Neuronal stem cell (in vitro differentiated cells): ENCODE results near the gene SPRY1.

Experiments
- DNase-seq: peaks from one replicate; pipeline ENCODE4 v3.0.0-alpha.2; 2013; ENCODE audit warnings: low spot score
- H2AFZ ChIP-seq: one replicate; pipeline ENCODE4 v1.6.1; 2013; ENCODE audit warnings: mild to moderate bottlenecking, low read length, inconsistent platforms
- H2AK5ac ChIP-seq: 2 replicates; pipeline ENCODE4 v1.6.1; 2013; ENCODE audit warnings: low read depth, mild to moderate bottlenecking, inconsistent platforms, low read length, moderate library complexity, mixed read lengths
- H2BK120ac ChIP-seq: 2 replicates; pipeline ENCODE4 v1.6.1; 2013; ENCODE audit warnings: low read depth, mild to moderate bottlenecking, inconsistent platforms, low read length, moderate library complexity, mixed read lengths
- H2BK12ac ChIP-seq: one replicate; pipeline ENCODE4 v1.6.1; 2013; ENCODE audit warnings: low read length, inconsistent platforms
- H2BK15ac ChIP-seq: 2 replicates; pipeline ENCODE4 v1.6.1; 2013; ENCODE audit warnings: mild to moderate bottlenecking, low read length, inconsistent platforms, mixed read lengths
- H2BK5ac ChIP-seq: one replicate; pipeline ENCODE4 v1.6.1; 2013; ENCODE audit warnings: inconsistent platforms, mild to moderate bottlenecking, low read length, moderate library complexity
- H3K14ac ChIP-seq: one replicate; pipeline ENCODE4 v1.6.1; 2013; ENCODE audit warnings: low read length, inconsistent platforms
- H3K18ac ChIP-seq: 2 replicates; pipeline ENCODE4 v1.6.1; 2013; ENCODE audit warnings: low read length, inconsistent platforms
- H3K23ac ChIP-seq: 2 replicates; pipeline ENCODE4 v1.6.1; 2013; ENCODE audit warnings: low read depth, mild to moderate bottlenecking, mixed read lengths, low read length, inconsistent platforms; ENCODE audit not compliant: poor library complexity
- H3K27ac ChIP-seq: replicated peaks from 3 replicates; pipeline ENCODE4 v1.5.1; 2013; ENCODE audit warnings: low read length, inconsistent platforms
- H3K27me3 ChIP-seq, 3 experiments: 2 replicates each; pipeline ENCODE4 v1.6.1; 2013; ENCODE audit warnings: low read length in 3 of 3, mild to moderate bottlenecking in 2 of 3, inconsistent platforms in 1 of 3, low read depth in 1 of 3, mixed read lengths in 1 of 3, moderate library complexity in 1 of 3; ENCODE audit not compliant: control insufficient read depth in 3 of 3, insufficient read depth in 3 of 3
- H3K36me3 ChIP-seq, 2 donors: replicated peaks in 1 of 2; 2 replicates each; pipeline ENCODE4 v1.6.1; 2013; ENCODE audit warnings: low read length in 2 of 2; ENCODE audit not compliant: control insufficient read depth in 2 of 2, insufficient read depth in 2 of 2
- H3K4ac ChIP-seq: 2 replicates; pipeline ENCODE4 v1.6.1; 2013; ENCODE audit warnings: inconsistent platforms, mild to moderate bottlenecking, low read length, moderate library complexity
- H3K4me1 ChIP-seq, 2 donors: 1 replicate in 1 of 2; 2 replicates in 1 of 2; pipeline ENCODE4 v1.6.1; 2013; ENCODE audit warnings: low read length in 2 of 2, low read depth in 1 of 2; ENCODE audit not compliant: control insufficient read depth in 2 of 2, insufficient read depth in 1 of 2
- H3K4me2 ChIP-seq: one replicate; pipeline ENCODE4 v1.6.1; 2013; ENCODE audit warnings: mild to moderate bottlenecking, low read length, inconsistent platforms; ENCODE audit not compliant: insufficient read depth, poor library complexity, severe bottlenecking
- H3K4me3 ChIP-seq, 2 donors: 2 replicates each; pipeline ENCODE4 v1.5.1; 2013; ENCODE audit warnings: low read length in 2 of 2, mild to moderate bottlenecking in 2 of 2, inconsistent platforms in 1 of 2, moderate library complexity in 1 of 2
- H3K79me1 ChIP-seq: one replicate; pipeline ENCODE4 v1.6.1; 2013; ENCODE audit warnings: low read depth, mild to moderate bottlenecking, inconsistent platforms, low read length, moderate library complexity
- H3K9ac ChIP-seq: one replicate; pipeline ENCODE4 v1.6.1; 2013; ENCODE audit warnings: mild to moderate bottlenecking, low read depth, low read length, inconsistent platforms; ENCODE audit not compliant: poor library complexity
- H3K9me3 ChIP-seq, 2 donors: replicated peaks in 1 of 2; 2 replicates each; pipeline versions ENCODE3 to v1.6.1; 2013; ENCODE audit warnings: low read length in 2 of 2, mild to moderate bottlenecking in 2 of 2, inconsistent platforms in 1 of 2, low read depth in 1 of 2, mixed read lengths in 1 of 2, moderate library complexity in 1 of 2; ENCODE audit not compliant: control insufficient read depth in 2 of 2, insufficient read depth in 1 of 2
- H4K8ac ChIP-seq: one replicate; pipeline ENCODE4 v1.6.1; 2013; ENCODE audit warnings: low read depth, mild to moderate bottlenecking, inconsistent platforms, low read length, moderate library complexity
- H4K91ac ChIP-seq: one replicate; pipeline ENCODE4 v1.6.1; 2013; ENCODE audit warnings: low read length, low read depth, mild to moderate bottlenecking, inconsistent platforms; ENCODE audit not compliant: poor library complexity
- WGBS, 2 donors: extraction: QIAGEN DNeasy Blood & Tissue Kit; methylation state at CpG; one replicate each; pipeline ENCODE4 v1.1.7; 2013; ENCODE audit warnings: missing lambda C conversion rate in 2 of 2, mixed read lengths in 1 of 2; ENCODE audit not compliant: insufficient read length in 2 of 2, insufficient replicate concordance in 1 of 2; ENCODE audit errors: extremely low coverage in 2 of 2; 5-methylcytosine and 5-hydroxymethylcytosine counted together

The SPRY1 gene

DNA sequence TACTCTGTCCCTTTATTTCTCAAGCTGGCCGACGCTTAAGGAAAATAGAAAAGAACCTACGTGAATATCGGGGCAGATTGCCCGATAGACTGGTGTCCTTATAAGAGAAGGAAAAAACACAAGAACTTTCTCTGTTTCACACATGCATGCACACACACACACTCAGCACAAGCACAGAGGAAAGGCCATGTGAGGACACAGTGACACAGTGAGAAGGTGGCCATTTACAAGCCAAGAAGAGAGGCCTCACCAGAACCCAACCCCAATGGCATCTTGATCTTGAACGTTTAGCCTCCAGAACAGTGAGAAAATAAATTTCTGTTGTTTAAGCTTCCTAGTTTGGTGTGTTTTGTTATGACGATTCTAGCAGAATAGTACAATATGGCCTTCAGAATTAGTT is 37.0 kb downstream of the SPRY1 start:
- H2BK15ac ChIP-seq, result no peak overlapping the region
- peaks cover 12 to 25% of the 10 kb centered on the region in 2 donors for H3K9me3 ChIP-seq
- no peak for DNase-seq
- H2BK120ac ChIP-seq, result no peak overlapping the region
- no peak overlapping the region for H3K9ac ChIP-seq
- H3K27me3 ChIP-seq, result no peaks in the 10 kb centered on the region
- no peak overlapping the region for H3K18ac ChIP-seq
- no peaks in the 10 kb centered on the region for H3K36me3 ChIP-seq
- no peak overlapping the region for H2BK12ac ChIP-seq
- no peak overlapping the region for H3K4ac ChIP-seq
- H3K14ac ChIP-seq, result no peak overlapping the region
- H4K8ac ChIP-seq, result no peak overlapping the region
- no peaks in the 10 kb centered on the region for H3K4me1 ChIP-seq
- no peak overlapping the region for H2AFZ ChIP-seq
- no peak overlapping the region for H2AK5ac ChIP-seq
- no peak overlapping the region for H3K27ac ChIP-seq
- WGBS, 2 donors, result no CpG with 5 or more reads among the region's 7 CpGs
- no peaks in the 10 kb centered on the region for H3K79me1 ChIP-seq
- H3K4me2 ChIP-seq, result no peak overlapping the region
- H3K23ac ChIP-seq, result no peak overlapping the region
- no peak overlapping the region for H2BK5ac ChIP-seq
- no peak overlapping the region for H4K91ac ChIP-seq
- no peak overlapping the region for H3K4me3 ChIP-seq

DNA sequence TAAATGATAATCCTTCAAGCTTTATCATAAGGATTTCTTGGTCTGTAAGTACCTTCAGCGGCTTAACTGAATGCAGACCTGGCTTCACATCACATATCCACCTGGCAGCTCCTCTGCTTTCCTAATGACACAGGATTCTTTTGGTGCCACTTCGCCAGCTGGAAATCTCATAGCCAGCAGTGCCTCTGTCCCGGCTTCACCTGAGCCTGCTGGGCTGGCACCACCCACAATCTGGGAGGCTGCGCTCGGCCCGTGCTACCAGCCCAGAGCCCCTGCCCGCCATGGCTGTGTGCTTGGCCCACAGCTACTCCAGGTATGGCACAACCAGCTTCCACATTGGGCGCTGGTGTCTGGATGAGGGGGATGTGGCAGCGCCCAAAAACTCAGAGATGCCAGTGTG is 37.4 kb downstream of the SPRY1 start:
- Histone ChIP-seq H2BK12ac (peak overlapping the region; percentile 50), H3K36me3 (no peaks in the 10 kb centered on the region), H3K9ac (no peak overlapping the region), H2BK5ac (no peak overlapping the region), H3K27me3 (no peaks in the 10 kb centered on the region), H2BK120ac (peak overlapping the region; percentile 98), H2BK15ac (no peak overlapping the region), H2AFZ (no peak overlapping the region), H3K14ac (no peak overlapping the region), H4K91ac (no peak overlapping the region), H3K4me3 (no peak overlapping the region), H3K4me1 (no peaks in the 10 kb centered on the region), H3K27ac (no peak overlapping the region), H3K18ac (peak overlapping the region; percentile 85), H4K8ac (no peak overlapping the region), H2AK5ac (peak overlapping the region; percentile 26), H3K4ac (no peak overlapping the region), H3K4me2 (no peak overlapping the region), H3K23ac (no peak overlapping the region), H3K9me3 (peaks cover 12 to 23% of the 10 kb centered on the region in 2 donors), H3K79me1 (no peaks in the 10 kb centered on the region)
- DNase-seq, result no peak
- no CpG with 5 or more reads among the region's 9 CpGs for WGBS, 2 donors

DNA sequence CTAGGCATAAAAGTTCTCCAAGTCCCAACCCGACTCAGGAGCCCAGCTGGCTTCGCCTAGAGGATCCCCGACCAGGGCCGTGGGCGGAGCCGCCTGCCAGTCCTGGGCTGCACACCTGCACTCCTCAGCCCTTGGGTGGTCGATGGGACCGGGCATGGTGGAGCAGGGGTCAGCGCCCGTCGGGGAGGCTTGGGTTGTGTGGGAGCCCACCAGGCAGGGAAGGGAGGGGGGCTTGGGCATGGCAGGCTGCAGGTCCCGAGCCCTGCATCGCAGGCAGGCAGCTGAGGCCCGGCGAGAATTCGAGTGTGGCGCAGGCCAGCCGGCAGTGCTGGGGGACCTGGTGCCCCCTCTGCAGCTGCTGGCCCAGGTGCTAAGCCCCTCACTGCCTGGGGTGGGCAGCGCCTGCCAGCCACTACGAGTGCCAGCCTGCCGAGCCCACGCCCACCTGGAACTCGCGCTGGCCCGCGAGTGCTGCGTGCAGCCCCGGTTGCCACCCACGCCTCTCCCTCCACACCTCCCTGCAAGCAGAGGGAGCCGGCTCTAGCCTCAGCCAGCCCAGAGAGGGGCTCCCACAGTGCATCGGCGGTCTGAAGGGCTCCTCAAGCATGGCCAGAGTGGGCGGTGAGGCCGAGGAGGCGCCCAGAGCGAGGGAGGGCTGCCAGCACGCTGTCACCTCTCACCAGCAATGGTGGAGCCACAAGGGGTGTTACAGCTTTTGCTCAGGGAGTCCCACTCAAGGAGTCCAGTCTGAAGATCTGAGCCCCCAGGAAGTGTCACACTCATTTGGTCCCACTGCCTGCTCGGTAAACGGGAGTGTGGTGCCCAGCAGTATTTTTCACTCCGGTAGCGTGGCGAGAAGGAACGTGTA is 38.9 kb downstream of the SPRY1 start:
- H3K4me3 ChIP-seq, result no peak overlapping the region
- no peak overlapping the region for H3K27ac ChIP-seq
- H3K36me3 ChIP-seq, result no peaks in the 10 kb centered on the region
- no peak overlapping the region for H2BK120ac ChIP-seq
- H3K79me1 ChIP-seq, result no peaks in the 10 kb centered on the region
- H2AFZ ChIP-seq, result no peak overlapping the region
- no peak overlapping the region for H3K14ac ChIP-seq
- no CpG with 5 or more reads among the region's 43 CpGs for WGBS, 2 donors
- H4K91ac ChIP-seq, result no peak overlapping the region
- no peak overlapping the region for H3K4me2 ChIP-seq
- peak overlapping the region; percentile 80 for H3K18ac ChIP-seq
- peak overlapping the region; percentile 11 for H2BK12ac ChIP-seq
- H2BK5ac ChIP-seq, result no peak overlapping the region
- no peaks in the 10 kb centered on the region for H3K4me1 ChIP-seq
- H3K27me3 ChIP-seq, result no peaks in the 10 kb centered on the region
- H3K9me3 ChIP-seq, result peaks cover 9 to 23% of the 10 kb centered on the region in 2 donors
- H4K8ac ChIP-seq, result no peak overlapping the region
- no peak for DNase-seq
- H3K23ac ChIP-seq, result peak overlapping the region; percentile 55
- H3K9ac ChIP-seq, result no peak overlapping the region
- H2AK5ac ChIP-seq, result peak overlapping the region; percentile 99
- H3K4ac ChIP-seq, result no peak overlapping the region
- peak overlapping the region; percentile 38 for H2BK15ac ChIP-seq

DNA sequence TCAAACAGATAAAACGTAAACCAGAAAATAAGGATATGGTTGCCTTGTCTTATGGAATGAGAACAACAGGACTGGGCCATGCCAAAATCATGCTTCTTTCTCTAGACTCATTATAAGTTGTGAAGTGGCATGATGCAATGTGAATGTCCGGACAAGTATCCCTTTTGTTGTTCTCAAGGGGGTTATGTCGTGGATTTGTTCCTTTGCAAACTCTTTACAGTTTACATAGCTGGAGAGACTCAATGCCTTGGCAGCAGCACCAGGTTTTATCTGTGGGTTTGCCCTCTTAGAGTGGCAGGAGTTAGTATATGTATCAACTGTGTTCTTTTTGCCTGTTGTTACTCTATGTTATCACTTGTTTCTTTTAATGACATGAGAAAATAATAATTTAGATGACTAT is 41.4 kb downstream of the SPRY1 start:
- no CpG with 5 or more reads among the region's 3 CpGs for WGBS, 2 donors
- Histone ChIP-seq H3K79me1 (no peaks in the 10 kb centered on the region), H2BK12ac (no peak overlapping the region), H3K4ac (no peak overlapping the region), H3K27ac (no peak overlapping the region), H3K9me3 (peaks cover 9 to 23% of the 10 kb centered on the region in 2 donors), H2AK5ac (no peak overlapping the region), H2BK15ac (no peak overlapping the region), H2BK120ac (no peak overlapping the region), H3K14ac (no peak overlapping the region), H2BK5ac (no peak overlapping the region), H3K18ac (no peak overlapping the region), H3K9ac (no peak overlapping the region), H3K4me3 (no peak overlapping the region), H3K4me2 (no peak overlapping the region), H2AFZ (no peak overlapping the region), H3K27me3 (no peaks in the 10 kb centered on the region), H3K36me3 (no peaks in the 10 kb centered on the region), H3K23ac (no peak overlapping the region), H4K8ac (no peak overlapping the region), H3K4me1 (peaks cover 0 to 4% of the 10 kb centered on the region in 2 donors), H4K91ac (no peak overlapping the region)
- DNase-seq, result no peak
